Pancreas (tissue), 10 donors: ENCODE data around the gene RPRD2. TPM values are rescaled to one million over a fixed set of nuclear protein-coding genes. Genes with fewer than 3 reads are reported as not detected.

Experiments used
- ATAC-seq, 4 donors: fragments of 200-7000 bp; cut with Tn5 transposase; one replicate each; pipeline versions ENCODE4 v1.8.0 to v1.9.1; 2020; ENCODE audit warnings: mild to moderate bottlenecking in 4 of 4, moderate library complexity in 4 of 4
- DNase-seq, 6 donors: peaks; one replicate each; pipeline ENCODE4 v3.0.0-alpha.2; 2020
- FAIRE-seq: peaks from 2 replicates; lab custom pipeline; 2012; peaks lifted over from hg19 to GRCh38; lab: Jason Lieb, UNC
- H3K27ac ChIP-seq, 4 donors: fragments of 200-600 bp; sonication (generic); 1 replicate in 3 of 4; 2 replicates in 1 of 4; pipeline versions ENCODE4 v1.5.0 to v1.8.0; 2020
- H3K27me3 ChIP-seq, 4 donors: fragments of 200-600 bp; one replicate each; pipeline ENCODE4 v1.8.0; 2021
- H3K36me3 ChIP-seq, 3 donors: fragments of 200-600 bp; sonication (generic) in 1 of 3; one replicate each; pipeline versions ENCODE4 v1.5.0 to v1.8.0; 2020 to 2021
- H3K4me1 ChIP-seq, 3 donors: fragments of 200-600 bp; one replicate each; pipeline ENCODE4 v1.8.0; 2021
- H3K4me3 ChIP-seq, 4 donors: fragments of 200-600 bp; sonication (generic) in 2 of 4; one replicate each; pipeline versions ENCODE4 v1.5.0 to v1.8.0; 2020 to 2021
- H3K9me3 ChIP-seq, 4 donors: fragments of 200-600 bp; one replicate each; pipeline ENCODE4 v1.8.0; 2021
- WGBS, 2 donors: extraction: QIAGEN DNeasy Blood & Tissue Kit; methylation state at CpG; one replicate each; pipeline ENCODE4 v1.1.7; 2013; 5-methylcytosine and 5-hydroxymethylcytosine counted together
- intact Hi-C, 3 donors: fragments of 100-400 bp; cut with DNase I; formaldehyde crosslinking; loops; one replicate each; pipeline versions ENCODE4 v1.11.1 to v1.14.2; 2022
- polyA plus RNA-seq, 2 donors: library from polyadenylated mRNA; stranded (reverse); fragments of 200-250 nt; gene quantifications; one replicate each; pipeline ENCODE4 v1.2.3, GENCODE V29; 2013
- total RNA-seq, 6 donors: library from RNA; stranded (reverse); fragmentation: NEBNext Ultra II Directional in 4 of 6; extraction: Animal tissue kit (Norgen Biotek cat#: 25700) in 4 of 6; gene quantifications; one replicate each; pipeline versions ENCODE4 v1.2.1 to v1.2.4, GENCODE V29; 2021 to 2023
- TF ChIP-seq, protein P1 (sequence below), 4 donors: fragments of 200-600 bp; sonication (generic) in 3 of 4; IDR thresholded peaks; one replicate each; pipeline versions ENCODE4 v1.5.0 to v1.8.0; 2021; ENCODE audit warnings: antibody characterized with exemption in 4 of 4
- donor health status: healthy with polysubstance abuse.
- donor health status: DM: no; HTN: no; CAD: no; lungs with moderate emphysema.
- donor health status: DM: no; HTN: no; CAD: no.
- donor health status: control.
- donor health status: control.
- donor health status: Bipolar disorder and iron deficiency.
- donor health status: DM: yes; HTN: yes; CAD: no.
- donor health status: DM: no; HTN: no; CAD: no.
- donor health status: DM: no; HTN: no; CAD: no.
- donor health status: DM: yes; HTN: yes; CAD: no.

Gene RPRD2
- total and polyA plus RNA-seq, 8 donors, result 5.2 to 22.3 (median 14.1) TPM

DNA sequence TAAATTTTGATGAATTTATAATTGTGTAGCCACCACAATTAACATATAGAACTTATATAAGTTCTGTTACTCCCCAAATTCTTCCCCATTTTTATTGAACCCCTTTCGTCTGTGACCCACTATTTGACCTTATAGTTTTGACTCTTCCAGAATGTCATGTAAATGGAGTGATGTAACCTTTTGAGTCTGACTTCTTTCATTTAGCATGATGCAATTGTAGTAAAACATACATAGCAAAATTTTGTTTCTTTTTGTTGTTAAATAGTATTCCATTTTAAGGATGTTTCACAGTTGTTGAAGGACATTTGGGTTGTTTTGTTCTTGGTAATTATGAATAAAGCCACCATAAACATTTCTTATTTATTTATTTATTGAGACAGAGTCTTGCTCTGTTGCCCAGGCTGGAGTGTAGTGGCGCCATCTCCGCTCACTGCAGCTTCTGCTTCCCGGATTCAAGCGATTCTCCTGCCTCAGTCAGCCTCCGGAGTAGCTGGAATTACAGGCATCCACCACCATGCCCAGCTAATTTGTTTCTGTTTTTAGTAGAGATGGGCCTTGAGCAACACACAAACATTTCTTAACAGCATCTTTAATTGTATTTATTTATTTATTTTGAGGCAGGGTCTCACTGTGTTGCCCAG is 33.6 kb downstream of the RPRD2 start:
- WGBS, 2 donors, result 98 to 100% methylated on average over 6 of the region's 6 CpGs
- no peak for FAIRE-seq
- Histone ChIP-seq H3K27ac (no peak overlapping the region), H3K27me3 (no peaks in the 10 kb centered on the region), H3K4me1 (no peaks in the 10 kb centered on the region), H3K9me3 (no peaks in the 10 kb centered on the region), H3K4me3 (no peak overlapping the region), H3K36me3 (no peaks in the 10 kb centered on the region)
- DNase-seq, result no peak
- TF ChIP-seq, protein P1, sequence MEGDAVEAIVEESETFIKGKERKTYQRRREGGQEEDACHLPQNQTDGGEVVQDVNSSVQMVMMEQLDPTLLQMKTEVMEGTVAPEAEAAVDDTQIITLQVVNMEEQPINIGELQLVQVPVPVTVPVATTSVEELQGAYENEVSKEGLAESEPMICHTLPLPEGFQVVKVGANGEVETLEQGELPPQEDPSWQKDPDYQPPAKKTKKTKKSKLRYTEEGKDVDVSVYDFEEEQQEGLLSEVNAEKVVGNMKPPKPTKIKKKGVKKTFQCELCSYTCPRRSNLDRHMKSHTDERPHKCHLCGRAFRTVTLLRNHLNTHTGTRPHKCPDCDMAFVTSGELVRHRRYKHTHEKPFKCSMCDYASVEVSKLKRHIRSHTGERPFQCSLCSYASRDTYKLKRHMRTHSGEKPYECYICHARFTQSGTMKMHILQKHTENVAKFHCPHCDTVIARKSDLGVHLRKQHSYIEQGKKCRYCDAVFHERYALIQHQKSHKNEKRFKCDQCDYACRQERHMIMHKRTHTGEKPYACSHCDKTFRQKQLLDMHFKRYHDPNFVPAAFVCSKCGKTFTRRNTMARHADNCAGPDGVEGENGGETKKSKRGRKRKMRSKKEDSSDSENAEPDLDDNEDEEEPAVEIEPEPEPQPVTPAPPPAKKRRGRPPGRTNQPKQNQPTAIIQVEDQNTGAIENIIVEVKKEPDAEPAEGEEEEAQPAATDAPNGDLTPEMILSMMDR (IDR thresholded peaks at IDR 0.05), result no peak
- intact Hi-C loops, result no loop called here
- ATAC-seq, result no peak

DNA sequence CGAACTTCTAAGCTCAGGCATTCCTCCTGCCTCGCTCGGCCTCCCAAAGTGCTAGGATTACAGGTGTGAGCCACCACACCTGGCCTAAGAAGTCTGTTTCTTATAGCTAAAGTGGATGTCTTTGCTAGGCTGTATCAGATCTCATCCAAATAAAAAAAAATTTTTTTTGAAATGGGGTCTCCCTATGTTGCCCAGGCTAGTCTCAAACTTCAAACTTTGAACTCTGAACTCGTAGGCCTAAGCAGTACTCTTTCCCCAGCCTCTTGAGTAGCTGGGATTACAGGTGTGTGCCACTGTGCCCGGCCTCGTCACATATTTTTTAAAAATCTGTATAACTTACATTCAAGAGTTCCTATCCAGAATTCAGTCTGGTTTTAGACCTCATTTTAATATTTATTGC is 40.5 kb downstream of the RPRD2 start:
- no peak for FAIRE-seq
- Histone ChIP-seq H3K4me3 (no peak overlapping the region), H3K27me3 (no peaks in the 10 kb centered on the region), H3K4me1 (peaks cover 7 to 14% (median 10%) of the 10 kb centered on the region in 3 donors), H3K9me3 (no peaks in the 10 kb centered on the region), H3K27ac (no peak overlapping the region), H3K36me3 (no peaks in the 10 kb centered on the region)
- intact Hi-C loops, result no loop called here
- no peak for DNase-seq
- WGBS, 2 donors, result 83 to 86% methylated on average over 6 of the region's 6 CpGs
- ATAC-seq, result no peak
- TF ChIP-seq, protein P1 (IDR thresholded peaks at IDR 0.05), result no peak

DNA sequence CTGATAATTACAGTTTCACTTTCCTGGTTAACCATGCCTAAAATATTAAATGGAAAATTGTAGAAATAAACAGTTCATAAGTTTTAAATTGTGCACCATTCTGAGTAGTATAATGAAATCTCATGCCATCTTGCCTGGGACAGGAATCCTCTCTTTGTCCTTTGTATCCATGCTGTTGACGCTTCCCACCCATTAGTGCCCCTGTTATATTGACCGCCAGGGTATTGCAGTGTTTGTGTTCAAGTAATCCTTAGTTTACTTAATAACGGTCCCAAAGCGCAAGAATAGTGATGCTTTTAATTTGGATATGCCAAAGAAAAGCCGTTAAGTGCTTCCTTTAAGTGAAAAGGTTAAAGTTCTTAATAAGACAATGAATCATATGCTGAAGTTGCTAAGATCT is 41.7 kb downstream of the RPRD2 start:
- DNase-seq, result no peak
- Histone ChIP-seq H3K27ac (no peak overlapping the region), H3K4me1 (peaks cover 17 to 24% (median 22%) of the 10 kb centered on the region in 3 donors), H3K9me3 (no peaks in the 10 kb centered on the region), H3K27me3 (no peaks in the 10 kb centered on the region), H3K4me3 (no peak overlapping the region), H3K36me3 (no peaks in the 10 kb centered on the region)
- FAIRE-seq, result no peak
- WGBS, 2 donors, result 82 to 83% methylated on average over 5 of the region's 5 CpGs
- TF ChIP-seq, protein P1 (IDR thresholded peaks at IDR 0.05), result no peak
- ATAC-seq, result no peak
- intact Hi-C loops, result no loop called here

DNA sequence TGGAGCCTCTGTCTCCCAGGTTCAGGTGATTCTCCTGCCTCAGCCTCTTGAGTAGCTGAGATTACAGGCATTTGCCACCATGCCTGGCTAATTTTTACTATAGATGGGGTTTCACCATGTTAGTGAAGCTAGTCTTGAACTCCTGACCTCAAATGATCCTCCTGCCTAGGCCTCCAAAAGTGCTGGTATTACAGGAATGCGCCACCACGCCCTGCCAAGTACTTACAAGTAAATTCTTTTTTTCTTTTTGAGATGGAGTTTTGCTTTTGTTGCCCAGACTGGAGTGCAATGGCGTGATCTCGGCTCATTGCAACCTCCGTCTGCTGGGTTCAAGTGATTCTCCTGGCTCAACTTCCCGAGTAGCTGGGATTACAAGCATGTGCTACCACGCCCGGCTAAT is 42.5 kb downstream of the RPRD2 start:
- peaks cover 20 to 24% (median 22%) of the 10 kb centered on the region in 3 donors for H3K4me1 ChIP-seq
- 97 to 98% methylated on average over 8 of the region's 8 CpGs for WGBS, 2 donors
- H3K27ac ChIP-seq, result no peak overlapping the region
- no peak overlapping the region for H3K4me3 ChIP-seq
- DNase-seq (no peak), FAIRE-seq (no peak), ATAC-seq (no peak)
- H3K9me3 ChIP-seq, result no peaks in the 10 kb centered on the region
- TF ChIP-seq, protein P1 (IDR thresholded peaks at IDR 0.05), result no peak
- no peaks in the 10 kb centered on the region for H3K36me3 ChIP-seq
- no peaks in the 10 kb centered on the region for H3K27me3 ChIP-seq
- intact Hi-C loops, result no loop called here

DNA sequence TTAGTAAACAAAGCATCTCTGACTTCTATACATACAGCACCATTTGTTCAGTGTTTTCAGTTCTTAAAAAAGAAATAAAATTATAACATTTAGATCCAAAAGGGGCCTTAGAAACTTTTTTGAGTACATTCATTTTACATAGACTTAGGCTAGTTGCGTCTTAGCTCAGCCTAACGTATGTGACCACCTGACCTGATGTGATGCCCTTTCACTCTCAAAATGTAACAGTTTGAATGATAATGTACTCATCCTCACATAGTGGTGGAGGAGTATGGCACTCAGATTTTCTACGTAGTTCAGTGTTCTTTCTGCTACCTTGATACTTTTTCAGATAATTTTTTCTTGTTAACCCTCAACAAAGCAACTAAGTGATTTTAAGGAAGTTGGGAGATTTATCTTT is 43.4 kb downstream of the RPRD2 start:
- no peak overlapping the region for H3K4me3 ChIP-seq
- intact Hi-C loops, result no loop called here

More for the DNA sequence above, 43.4 kb downstream of the RPRD2 start:
- Histone ChIP-seq H3K4me1 (peaks cover 20 to 24% (median 22%) of the 10 kb centered on the region in 3 donors), H3K27me3 (no peaks in the 10 kb centered on the region), H3K27ac (no peak overlapping the region), H3K36me3 (no peaks in the 10 kb centered on the region), H3K9me3 (no peaks in the 10 kb centered on the region)
- no peak for FAIRE-seq
- no peak for DNase-seq
- ATAC-seq, result no peak
- 86 to 93% methylated on average over 3 of the region's 3 CpGs for WGBS, 2 donors
- TF ChIP-seq, protein P1 (IDR thresholded peaks at IDR 0.05), result no peak
